GM12878 (cell line): ENCODE measurements around the gene MAPK1. TPM values are rescaled to one million over a fixed set of nuclear protein-coding genes. Genes with fewer than 3 reads are reported as not detected.

Experiments used
- BCL11A ChIP-seq: IDR thresholded peaks from 2 replicates; pipeline ENCODE4 v1.6.1; 2011; ENCODE audit warnings: low read depth, low read length
- MYB ChIP-seq: fragments of 150-350 bp; IDR thresholded peaks from 2 replicates; pipeline ENCODE4 v1.6.1; 2014; ENCODE audit warnings: mild to moderate bottlenecking, low read depth, low read length, borderline replicate concordance
- NBN ChIP-seq: fragments of 450-650 bp; IDR thresholded peaks from 2 replicates; pipeline ENCODE4 v1.6.1; 2016
- PAX5 ChIP-seq: IDR thresholded peaks from 2 replicates; pipeline ENCODE4 v1.6.1; 2011; ENCODE audit warnings: low read depth, low read length, borderline replicate concordance
- RAD21 ChIP-seq: IDR thresholded peaks from 2 replicates; pipeline ENCODE4 v1.6.1; 2011; ENCODE audit warnings: mild to moderate bottlenecking, low read depth, low read length, moderate library complexity; ENCODE audit not compliant: insufficient read depth
- polyA plus RNA-seq, 11 experiments: library from polyadenylated mRNA; depleted of rRNA in 4 of 11; unstranded in 6 of 11; stranded (reverse) in 5 of 11; fragments of >200 nt; fragmentation: Nextera tagmentation in 4 of 11; fragmentation: Illumina TruSeq in 1 of 11; extraction: Ambion mirVana in 4 of 11; extraction: Trizol in 1 of 11; gene quantifications; 1 replicate in 1 of 11; 2 replicates in 10 of 11; pipeline versions ENCODE4 v1.2.1 to v1.2.3, GENCODE V29; 2011 to 2016; ENCODE audit warnings: inconsistent platforms in 2 of 11, missing spikeins in 2 of 11, low read depth in 1 of 11
- total RNA-seq, 4 experiments: library from RNA; depleted of rRNA in 3 of 4; stranded (reverse); fragments of >200 nt in 3 of 4; fragmentation: Illumina TruSeq in 1 of 4; extraction: Trizol in 1 of 4; gene quantifications; 2 replicates each; pipeline versions ENCODE4 v1.2.1 to v1.2.3, GENCODE V29; 2013 to 2021
- TF ChIP-seq, protein P1 (sequence below): fragments of 450-650 bp; formaldehyde crosslinking; IDR thresholded peaks from 2 replicates; pipeline ENCODE4 v1.4.0; 2022; ENCODE audit warnings: mild to moderate bottlenecking, moderate library complexity
- TF ChIP-seq, protein P2 (sequence below): fragments of 450-650 bp; IDR thresholded peaks from 2 replicates; pipeline ENCODE4 v1.6.1; 2017; ENCODE audit warnings: low read depth, mild to moderate bottlenecking, moderate library complexity
- TF ChIP-seq, protein P3 (sequence below): fragments of 450-650 bp; IDR thresholded peaks from 2 replicates; pipeline ENCODE4 v1.6.1; 2017; ENCODE audit warnings: mild to moderate bottlenecking, low read depth, inconsistent platforms; ENCODE audit not compliant: poor library complexity, severe bottlenecking
- TF ChIP-seq, protein P4 (sequence below): fragments of 450-650 bp; IDR thresholded peaks from 2 replicates; pipeline ENCODE4 v1.6.1; 2017; ENCODE audit warnings: borderline replicate concordance

Gene MAPK1
- total and polyA plus RNA-seq, 10 of the 15 experiments (the other 5 are each of a cell fraction or from before 2014, with no cell fraction given): 7.0 to 123 (median 58.4) TPM

DNA sequence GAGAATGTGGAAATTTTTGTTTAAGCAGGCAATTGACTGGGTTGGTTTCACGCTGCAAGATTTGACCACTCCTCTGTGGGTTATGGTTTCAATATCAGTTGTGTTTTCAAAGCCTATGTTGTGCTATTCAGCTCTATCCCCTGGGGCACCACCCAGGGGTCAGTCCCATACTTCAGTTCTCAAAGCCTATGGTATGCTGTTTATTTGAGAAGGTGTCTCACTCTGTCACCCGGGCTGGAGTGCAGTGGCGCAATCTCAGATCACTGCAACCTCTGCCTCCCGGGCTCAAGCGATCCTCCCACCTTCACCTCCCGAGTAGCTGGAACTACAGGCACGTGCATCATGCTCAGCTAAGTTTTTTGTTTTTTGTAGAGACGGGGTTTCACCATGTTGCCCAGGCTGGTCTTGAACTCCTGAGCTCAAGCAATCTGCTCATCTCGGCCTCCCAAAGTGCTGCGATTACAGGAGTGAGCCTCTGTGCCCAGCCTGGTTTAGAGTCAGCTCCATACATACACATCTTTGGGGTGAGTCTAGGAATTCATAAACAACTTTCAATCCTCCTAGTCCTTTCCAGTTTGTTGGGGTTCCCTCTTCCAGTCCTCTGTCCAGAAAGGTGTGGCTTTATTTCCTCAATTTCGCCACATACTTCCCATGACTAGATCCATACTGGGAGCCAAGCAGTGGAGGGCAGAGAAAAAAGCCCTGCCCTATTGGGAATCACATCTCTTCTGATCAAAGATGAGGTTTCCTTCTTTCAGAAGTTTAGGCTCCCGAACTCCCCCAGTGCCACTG is 35.0 kb upstream of the MAPK1 start (continued):
- TF ChIP-seq, protein P1, sequence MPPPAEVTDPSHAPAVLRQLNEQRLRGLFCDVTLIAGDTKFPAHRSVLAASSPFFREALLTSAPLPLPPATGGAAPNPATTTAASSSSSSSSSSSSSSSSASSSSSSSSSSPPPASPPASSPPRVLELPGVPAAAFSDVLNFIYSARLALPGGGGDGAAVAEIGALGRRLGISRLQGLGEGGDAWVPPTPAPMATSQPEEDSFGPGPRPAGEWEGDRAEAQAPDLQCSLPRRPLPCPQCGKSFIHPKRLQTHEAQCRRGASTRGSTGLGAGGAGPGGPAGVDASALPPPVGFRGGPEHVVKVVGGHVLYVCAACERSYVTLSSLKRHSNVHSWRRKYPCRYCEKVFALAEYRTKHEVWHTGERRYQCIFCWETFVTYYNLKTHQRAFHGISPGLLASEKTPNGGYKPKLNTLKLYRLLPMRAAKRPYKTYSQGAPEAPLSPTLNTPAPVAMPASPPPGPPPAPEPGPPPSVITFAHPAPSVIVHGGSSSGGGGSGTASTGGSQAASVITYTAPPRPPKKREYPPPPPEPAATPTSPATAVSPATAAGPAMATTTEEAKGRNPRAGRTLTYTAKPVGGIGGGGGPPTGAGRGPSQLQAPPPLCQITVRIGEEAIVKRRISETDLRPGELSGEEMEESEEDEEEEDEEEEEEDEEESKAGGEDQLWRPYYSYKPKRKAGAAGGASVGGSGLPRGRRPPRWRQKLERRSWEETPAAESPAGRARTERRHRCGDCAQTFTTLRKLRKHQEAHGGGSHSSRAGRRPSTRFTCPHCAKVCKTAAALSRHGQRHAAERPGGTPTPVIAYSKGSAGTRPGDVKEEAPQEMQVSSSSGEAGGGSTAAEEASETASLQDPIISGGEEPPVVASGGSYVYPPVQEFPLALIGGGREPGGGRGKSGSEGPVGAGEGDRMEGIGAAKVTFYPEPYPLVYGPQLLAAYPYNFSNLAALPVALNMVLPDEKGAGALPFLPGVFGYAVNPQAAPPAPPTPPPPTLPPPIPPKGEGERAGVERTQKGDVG (CRISPR knock-in tag): no peak
- TF ChIP-seq PAX5: peak; percentile 49
- peak; percentile 12; the same call in 1 of the 2 replicates for TF ChIP-seq RAD21
- no peak for TF ChIP-seq MYB
- TF ChIP-seq, protein P2, sequence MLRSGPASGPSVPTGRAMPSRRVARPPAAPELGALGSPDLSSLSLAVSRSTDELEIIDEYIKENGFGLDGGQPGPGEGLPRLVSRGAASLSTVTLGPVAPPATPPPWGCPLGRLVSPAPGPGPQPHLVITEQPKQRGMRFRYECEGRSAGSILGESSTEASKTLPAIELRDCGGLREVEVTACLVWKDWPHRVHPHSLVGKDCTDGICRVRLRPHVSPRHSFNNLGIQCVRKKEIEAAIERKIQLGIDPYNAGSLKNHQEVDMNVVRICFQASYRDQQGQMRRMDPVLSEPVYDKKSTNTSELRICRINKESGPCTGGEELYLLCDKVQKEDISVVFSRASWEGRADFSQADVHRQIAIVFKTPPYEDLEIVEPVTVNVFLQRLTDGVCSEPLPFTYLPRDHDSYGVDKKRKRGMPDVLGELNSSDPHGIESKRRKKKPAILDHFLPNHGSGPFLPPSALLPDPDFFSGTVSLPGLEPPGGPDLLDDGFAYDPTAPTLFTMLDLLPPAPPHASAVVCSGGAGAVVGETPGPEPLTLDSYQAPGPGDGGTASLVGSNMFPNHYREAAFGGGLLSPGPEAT: 0 out of 2 replicates have a peak, but pooled peaks have one; percentile 45
- TF ChIP-seq NBN: peak; percentile 63; the same call in 1 of the 2 replicates
- TF ChIP-seq, protein P3, sequence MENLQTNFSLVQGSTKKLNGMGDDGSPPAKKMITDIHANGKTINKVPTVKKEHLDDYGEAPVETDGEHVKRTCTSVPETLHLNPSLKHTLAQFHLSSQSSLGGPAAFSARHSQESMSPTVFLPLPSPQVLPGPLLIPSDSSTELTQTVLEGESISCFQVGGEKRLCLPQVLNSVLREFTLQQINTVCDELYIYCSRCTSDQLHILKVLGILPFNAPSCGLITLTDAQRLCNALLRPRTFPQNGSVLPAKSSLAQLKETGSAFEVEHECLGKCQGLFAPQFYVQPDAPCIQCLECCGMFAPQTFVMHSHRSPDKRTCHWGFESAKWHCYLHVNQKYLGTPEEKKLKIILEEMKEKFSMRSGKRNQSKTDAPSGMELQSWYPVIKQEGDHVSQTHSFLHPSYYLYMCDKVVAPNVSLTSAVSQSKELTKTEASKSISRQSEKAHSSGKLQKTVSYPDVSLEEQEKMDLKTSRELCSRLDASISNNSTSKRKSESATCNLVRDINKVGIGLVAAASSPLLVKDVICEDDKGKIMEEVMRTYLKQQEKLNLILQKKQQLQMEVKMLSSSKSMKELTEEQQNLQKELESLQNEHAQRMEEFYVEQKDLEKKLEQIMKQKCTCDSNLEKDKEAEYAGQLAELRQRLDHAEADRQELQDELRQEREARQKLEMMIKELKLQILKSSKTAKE: peak; percentile 43
- TF ChIP-seq, protein P4, sequence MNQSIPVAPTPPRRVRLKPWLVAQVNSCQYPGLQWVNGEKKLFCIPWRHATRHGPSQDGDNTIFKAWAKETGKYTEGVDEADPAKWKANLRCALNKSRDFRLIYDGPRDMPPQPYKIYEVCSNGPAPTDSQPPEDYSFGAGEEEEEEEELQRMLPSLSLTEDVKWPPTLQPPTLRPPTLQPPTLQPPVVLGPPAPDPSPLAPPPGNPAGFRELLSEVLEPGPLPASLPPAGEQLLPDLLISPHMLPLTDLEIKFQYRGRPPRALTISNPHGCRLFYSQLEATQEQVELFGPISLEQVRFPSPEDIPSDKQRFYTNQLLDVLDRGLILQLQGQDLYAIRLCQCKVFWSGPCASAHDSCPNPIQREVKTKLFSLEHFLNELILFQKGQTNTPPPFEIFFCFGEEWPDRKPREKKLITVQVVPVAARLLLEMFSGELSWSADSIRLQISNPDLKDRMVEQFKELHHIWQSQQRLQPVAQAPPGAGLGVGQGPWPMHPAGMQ: no peak
- TF ChIP-seq BCL11A: no peak
